A549 (cell line): ENCODE results near the gene NTSR1. TPM values are rescaled to one million over a fixed set of nuclear protein-coding genes. Genes with fewer than 3 reads are reported as not detected.

Source experiments
- ATAC-seq, 2 experiments: fragments of 200-7000 bp in 1 of 2; fragments of >200 bp in 1 of 2; cut with Nextera tagmentation in 1 of 2; cut with Tn5 transposase in 1 of 2; 3 replicates each; pipeline versions ENCODE4 v1.8.0 to v1.9.1; 2018 to 2020; ENCODE audit warnings: mild to moderate bottlenecking in 1 of 2, moderate library complexity in 1 of 2
- CTCF ChIA-PET: fragments of 300-600 bp; sonication (Branson Sonifier 250); formaldehyde crosslinking; extraction: SDS; loops from one replicate; lab custom pipeline; 2021; ENCODE audit warnings: antibody characterized with exemption, inconsistent platforms; lab: Yijun Ruan, JAX
- POLR2A ChIA-PET: fragments of 350-600 bp; formaldehyde crosslinking; extraction: SDS; loops from one replicate; lab custom pipeline; 2021; ENCODE audit warnings: antibody characterized with exemption, inconsistent platforms; lab: Yijun Ruan, JAX
- DNase-seq, 2 experiments: peaks; one replicate each; pipeline versions ENCODE4 v3.0.0 to v3.0.0-alpha.2; 2011 to 2016; ENCODE audit warnings: low read depth in 1 of 2, low spot score in 1 of 2
- FAIRE-seq: peaks from 2 replicates; lab custom pipeline; 2011; peaks lifted over from hg19 to GRCh38; lab: Jason Lieb, UNC
- H3K27ac ChIP-seq, 2 experiments: fragments of >200 bp; sonication (Bioruptor Twin); formaldehyde crosslinking; 3 replicates each; pipeline ENCODE4 v1.5.1; 2016 to 2017
- H3K4me1 ChIP-seq: fragments of >200 bp; sonication (Bioruptor Twin); formaldehyde crosslinking; 3 replicates; pipeline ENCODE4 v1.6.1; 2016
- H3K4me2 ChIP-seq: fragments of >200 bp; sonication (Bioruptor Twin); formaldehyde crosslinking; 3 replicates; pipeline ENCODE4 v1.6.1; 2016
- H3K4me3 ChIP-seq: fragments of >200 bp; sonication (Bioruptor Twin); formaldehyde crosslinking; 3 replicates; pipeline ENCODE4 v1.5.1; 2016
- H3K9me3 ChIP-seq: fragments of >200 bp; sonication (Bioruptor Twin); formaldehyde crosslinking; 3 replicates; pipeline ENCODE4 v1.6.1; 2016
- ATOH8 ChIP-seq: fragments of 250-450 bp; sonication (Bioruptor Pico); IDR thresholded peaks from 2 replicates; pipeline ENCODE4 v1.5.0; 2020; ENCODE audit warnings: low read depth, mild to moderate bottlenecking, moderate library complexity
- CBX2 ChIP-seq: fragments of 200-600 bp; sonication (generic); IDR thresholded peaks from 2 replicates; pipeline ENCODE4 v1.6.1; 2016; ENCODE audit warnings: low read depth, mild to moderate bottlenecking, borderline replicate concordance
- CBX8 ChIP-seq: fragments of 200-600 bp; sonication (generic); IDR thresholded peaks from 2 replicates; pipeline ENCODE4 v1.6.1; 2016
- CEBPB ChIP-seq, 2 experiments: fragments of >200 bp in 1 of 2; sonication (Bioruptor Twin) in 1 of 2; formaldehyde crosslinking in 1 of 2; IDR thresholded peaks; 2 replicates each; pipeline ENCODE4 v1.6.1; 2012 to 2016
- CTCF ChIP-seq: fragments of >200 bp; sonication (Bioruptor Twin); formaldehyde crosslinking; IDR thresholded peaks from 3 replicates; pipeline ENCODE4 v1.5.1; 2016
- EHF ChIP-seq: fragments of 250-450 bp; sonication (Bioruptor Pico); IDR thresholded peaks from 2 replicates; pipeline ENCODE4 v1.5.0; 2020; ENCODE audit warnings: mild to moderate bottlenecking
- EP300 ChIP-seq, 2 experiments: fragments of >200 bp; sonication (Bioruptor Twin); formaldehyde crosslinking; IDR thresholded peaks; 2 replicates in 1 of 2; 3 replicates in 1 of 2; pipeline ENCODE4 v1.6.1; 2016 to 2017
- ESRRA ChIP-seq: fragments of 150-350 bp; IDR thresholded peaks from 2 replicates; pipeline ENCODE4 v1.6.1; 2014; ENCODE audit warnings: mild to moderate bottlenecking, low read length, borderline replicate concordance
- FOSB ChIP-seq: fragments of 250-450 bp; sonication (Bioruptor Pico); IDR thresholded peaks from 2 replicates; pipeline ENCODE4 v1.5.0; 2020; ENCODE audit warnings: mild to moderate bottlenecking, moderate library complexity
- FOXS1 ChIP-seq: fragments of 250-450 bp; sonication (Bioruptor Pico); IDR thresholded peaks from 2 replicates; pipeline ENCODE4 v1.5.0; 2020; ENCODE audit warnings: mild to moderate bottlenecking, moderate library complexity
- GATA3 ChIP-seq: IDR thresholded peaks from 2 replicates; pipeline ENCODE4 v1.6.1; 2012; ENCODE audit warnings: borderline replicate concordance
- HEYL ChIP-seq: fragments of 250-450 bp; sonication (Bioruptor Pico); IDR thresholded peaks from 2 replicates; pipeline ENCODE4 v1.8.0; 2021; ENCODE audit warnings: mild to moderate bottlenecking, moderate library complexity
- JUN ChIP-seq, 2 experiments: fragments of >200 bp; sonication (Bioruptor Twin); formaldehyde crosslinking; IDR thresholded peaks; 2 replicates in 1 of 2; 3 replicates in 1 of 2; pipeline ENCODE4 v1.6.1; 2016 to 2017
- JUNB ChIP-seq: fragments of >200 bp; sonication (Bioruptor Twin); formaldehyde crosslinking; IDR thresholded peaks from 2 replicates; pipeline ENCODE4 v1.6.1; 2016
- MAFK ChIP-seq: fragments of 450-650 bp; IDR thresholded peaks from 2 replicates; pipeline ENCODE4 v1.6.1; 2014; ENCODE audit not compliant: partially characterized antibody
- MAZ ChIP-seq: fragments of 150-350 bp; IDR thresholded peaks from 2 replicates; pipeline ENCODE4 v1.6.1; 2014; ENCODE audit warnings: antibody characterized with exemption, low read depth, low read length, borderline replicate concordance
- NFE2L2 ChIP-seq: fragments of 150-350 bp; conservative IDR thresholded peaks from 2 replicates; pipeline ENCODE4 v1.6.1; 2014; ENCODE audit warnings: low read length
- PBX3 ChIP-seq: IDR thresholded peaks from 2 replicates; pipeline ENCODE4 v1.6.1; 2012
- POLR2AphosphoS2 ChIP-seq: conservative IDR thresholded peaks from 2 replicates; pipeline ENCODE4 v1.6.1; 2012; ENCODE audit warnings: low read length, improper control_type of control experiment, inconsistent platforms
- RAD21 ChIP-seq, 2 experiments: fragments of >200 bp in 1 of 2; sonication (Bioruptor Twin) in 1 of 2; formaldehyde crosslinking in 1 of 2; IDR thresholded peaks in 1 of 2; conservative IDR thresholded peaks in 1 of 2; 2 replicates in 1 of 2; 3 replicates in 1 of 2; pipeline ENCODE4 v1.6.1; 2012 to 2018; ENCODE audit warnings: inconsistent platforms in 1 of 2
- REST ChIP-seq: fragments of 200-600 bp; sonication (generic); IDR thresholded peaks from 2 replicates; pipeline ENCODE4 v1.6.1; 2016; ENCODE audit warnings: antibody characterized with exemption, mild to moderate bottlenecking, moderate library complexity
- TFCP2L1 ChIP-seq: fragments of 250-450 bp; sonication (Bioruptor Pico); IDR thresholded peaks from 2 replicates; pipeline ENCODE4 v1.5.0; 2021; ENCODE audit warnings: mild to moderate bottlenecking
- TP53 ChIP-seq: fragments of 250-450 bp; sonication (Bioruptor Pico); IDR thresholded peaks from 2 replicates; pipeline ENCODE4 v1.5.0; 2021; ENCODE audit warnings: mild to moderate bottlenecking, moderate library complexity
- ZNF302 ChIP-seq: fragments of 250-450 bp; sonication (Bioruptor Pico); IDR thresholded peaks from 2 replicates; pipeline ENCODE4 v1.9.0; 2021; ENCODE audit warnings: inconsistent platforms, mild to moderate bottlenecking, moderate library complexity
- WGBS: methylation state at CpG from one replicate; pipeline ENCODE4 v1.1.6; 2017; ENCODE audit errors: missing lambda C conversion rate; 5-methylcytosine and 5-hydroxymethylcytosine counted together
- polyA plus RNA-seq, 4 experiments: library from polyadenylated mRNA; depleted of rRNA in 3 of 4; stranded (reverse); fragments of >200 nt; fragmentation: RNase III in 1 of 4; extraction: RNeasy Plus Mini Kit Qiagen cat#74134 plus additional on column Dnase treatment in 1 of 4; gene quantifications; 2 replicates in 3 of 4; 3 replicates in 1 of 4; pipeline ENCODE4 v1.2.3, GENCODE V29; 2011 to 2017

NTSR1 gene
- polyA plus RNA-seq, 2 of the 4 experiments (the other 2 are of a cell fraction): 0.03 TPM; not detected in 1

- no peak for TF ChIP-seq PBX3
These were observed 24.8 kb downstream of the NTSR1 start (continued) for GRCh38 chr20:62733526-62733842.

GRCh38 chr20:62733891-62734290 lies 25.3 kb downstream of the NTSR1 start:
- H3K4me3 ChIP-seq: no peak overlapping the region
- no peak for FAIRE-seq
- ATAC-seq: no peak
- H3K4me1 ChIP-seq: no peaks in the 10 kb centered on the region
- ChIA-PET POLR2A (no interaction called here), CTCF (interaction anchor here (0.6 to 1.2 kb wide), 4 partner anchors 58 to 83 kb away, joined by 3 to 10 read pairs (median 3); partner anchors contain the start of gene COL9A3)
- WGBS: 80% methylated on average over 17 of the region's 18 CpGs
- DNase-seq: no peak
- H3K27ac ChIP-seq: no peak overlapping the region
- TF ChIP-seq TFCP2L1 (CRISPR knock-in tag) (no peak), TP53 (CRISPR knock-in tag) (no peak), MAFK (no peak), CEBPB (IDR thresholded peaks at IDR 0.05) (no peak), EP300 (IDR thresholded peaks at IDR 0.05) (no peak), REST (no peak), JUNB (no peak), POLR2AphosphoS2 (no peak), FOSB (CRISPR knock-in tag) (no peak), MAZ (no peak), GATA3 (no peak)
- H3K9me3 ChIP-seq: no peaks in the 10 kb centered on the region
- H3K4me2 ChIP-seq: no peak overlapping the region

- Histone ChIP-seq H3K9me3 (no peaks in the 10 kb centered on the region), H3K4me1 (peaks cover 1% of the 10 kb centered on the region), H3K27ac (no peak overlapping the region), H3K4me3 (no peak overlapping the region), H3K4me2 (no peak overlapping the region)
- CTCF ChIA-PET: interaction anchor here (1.0 to 1.2 kb wide), 2 partner anchors 57 to 65 kb away, joined by 3 to 10 read pairs; no protein-coding TSS in a partner anchor
- FAIRE-seq (no peak), DNase-seq (no peak), ATAC-seq (no peak)
- 75% methylated on average over 11 of the region's 11 CpGs for WGBS
- POLR2A ChIA-PET: no interaction called here
- no peak for TF ChIP-seq MAFK
- TF ChIP-seq ZNF302 (CRISPR knock-in tag): no peak
- TF ChIP-seq FOSB (CRISPR knock-in tag): no peak
- TF ChIP-seq EHF (CRISPR knock-in tag): no peak
- no peak for TF ChIP-seq ESRRA
- TF ChIP-seq NFE2L2: no peak
- no peak for TF ChIP-seq JUN (IDR thresholded peaks at IDR 0.05)
- TF ChIP-seq PBX3: no peak
- TF ChIP-seq GATA3: no peak
- TF ChIP-seq CTCF: no peak
- no peak for TF ChIP-seq RAD21 (conservative IDR thresholded peaks at IDR 0.05 in 1 of 2, IDR thresholded peaks at IDR 0.05 in 1 of 2)
- no peak for TF ChIP-seq REST
- TF ChIP-seq FOXS1 (CRISPR knock-in tag): no peak
- TF ChIP-seq ATOH8: no peak
- TF ChIP-seq HEYL (CRISPR knock-in tag): no peak
- no peak for TF ChIP-seq CBX8
- TF ChIP-seq CBX2: no peak
These were observed 25.7 kb downstream of the NTSR1 start for GRCh38 chr20:62734326-62734725.
